Ovary (tissue), 3 donors: Measurements from ENCODE around the gene AQP4.

Experiments
- POLR2A ChIP-seq: fragments of 450-650 bp; IDR thresholded peaks from one replicate; pipeline ENCODE4 v1.6.1; 2017; ENCODE audit warnings: antibody characterized with exemption, mild to moderate bottlenecking, moderate library complexity
- TF ChIP-seq, protein P1 (sequence below), 3 donors: fragments of 450-650 bp in 2 of 3; fragments of 200-600 bp in 1 of 3; IDR thresholded peaks; one replicate each; pipeline versions ENCODE4 v1.5.1 to v1.8.0; 2016 to 2022; ENCODE audit warnings: antibody characterized with exemption in 3 of 3, mild to moderate bottlenecking in 1 of 3
- donor health status: DM: no; HTN: no; CAD: no.

DNA sequence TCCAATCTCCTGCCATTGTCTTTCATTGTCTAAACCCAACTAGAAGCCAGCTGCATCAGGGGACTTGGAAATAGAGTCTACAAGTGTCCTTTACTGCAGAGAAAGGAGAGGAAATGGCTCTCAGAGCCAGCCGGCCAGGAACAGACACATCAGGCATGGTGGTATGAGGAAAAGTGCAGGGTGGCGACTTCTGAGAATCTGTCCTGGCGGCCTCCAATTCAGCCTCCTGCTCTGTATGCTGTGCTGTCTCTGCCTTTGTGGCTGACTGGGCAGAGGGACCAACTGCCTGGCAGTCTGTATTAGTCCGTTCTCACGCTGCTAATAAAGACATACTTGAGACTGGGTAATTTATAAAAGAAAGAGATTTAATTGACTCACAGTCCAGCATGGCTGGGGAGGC, 36.8 kb upstream of the AQP4 start:
- TF ChIP-seq, protein P1, sequence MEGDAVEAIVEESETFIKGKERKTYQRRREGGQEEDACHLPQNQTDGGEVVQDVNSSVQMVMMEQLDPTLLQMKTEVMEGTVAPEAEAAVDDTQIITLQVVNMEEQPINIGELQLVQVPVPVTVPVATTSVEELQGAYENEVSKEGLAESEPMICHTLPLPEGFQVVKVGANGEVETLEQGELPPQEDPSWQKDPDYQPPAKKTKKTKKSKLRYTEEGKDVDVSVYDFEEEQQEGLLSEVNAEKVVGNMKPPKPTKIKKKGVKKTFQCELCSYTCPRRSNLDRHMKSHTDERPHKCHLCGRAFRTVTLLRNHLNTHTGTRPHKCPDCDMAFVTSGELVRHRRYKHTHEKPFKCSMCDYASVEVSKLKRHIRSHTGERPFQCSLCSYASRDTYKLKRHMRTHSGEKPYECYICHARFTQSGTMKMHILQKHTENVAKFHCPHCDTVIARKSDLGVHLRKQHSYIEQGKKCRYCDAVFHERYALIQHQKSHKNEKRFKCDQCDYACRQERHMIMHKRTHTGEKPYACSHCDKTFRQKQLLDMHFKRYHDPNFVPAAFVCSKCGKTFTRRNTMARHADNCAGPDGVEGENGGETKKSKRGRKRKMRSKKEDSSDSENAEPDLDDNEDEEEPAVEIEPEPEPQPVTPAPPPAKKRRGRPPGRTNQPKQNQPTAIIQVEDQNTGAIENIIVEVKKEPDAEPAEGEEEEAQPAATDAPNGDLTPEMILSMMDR (IDR thresholded peaks at IDR 0.05), result no peak
- TF ChIP-seq POLR2A, result no peak
